ENCODE measurements around the gene C22orf23.

Gene C22orf23

GRCh38 chr22:37975153-37975552 lies 21.8 kb upstream of the C22orf23 start:
- TF ChIP-seq, protein P1, sequence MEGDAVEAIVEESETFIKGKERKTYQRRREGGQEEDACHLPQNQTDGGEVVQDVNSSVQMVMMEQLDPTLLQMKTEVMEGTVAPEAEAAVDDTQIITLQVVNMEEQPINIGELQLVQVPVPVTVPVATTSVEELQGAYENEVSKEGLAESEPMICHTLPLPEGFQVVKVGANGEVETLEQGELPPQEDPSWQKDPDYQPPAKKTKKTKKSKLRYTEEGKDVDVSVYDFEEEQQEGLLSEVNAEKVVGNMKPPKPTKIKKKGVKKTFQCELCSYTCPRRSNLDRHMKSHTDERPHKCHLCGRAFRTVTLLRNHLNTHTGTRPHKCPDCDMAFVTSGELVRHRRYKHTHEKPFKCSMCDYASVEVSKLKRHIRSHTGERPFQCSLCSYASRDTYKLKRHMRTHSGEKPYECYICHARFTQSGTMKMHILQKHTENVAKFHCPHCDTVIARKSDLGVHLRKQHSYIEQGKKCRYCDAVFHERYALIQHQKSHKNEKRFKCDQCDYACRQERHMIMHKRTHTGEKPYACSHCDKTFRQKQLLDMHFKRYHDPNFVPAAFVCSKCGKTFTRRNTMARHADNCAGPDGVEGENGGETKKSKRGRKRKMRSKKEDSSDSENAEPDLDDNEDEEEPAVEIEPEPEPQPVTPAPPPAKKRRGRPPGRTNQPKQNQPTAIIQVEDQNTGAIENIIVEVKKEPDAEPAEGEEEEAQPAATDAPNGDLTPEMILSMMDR (IDR thresholded peaks at IDR 0.05; ENCODE audit: control insufficient read depth, insufficient read depth, low read depth, low read length, missing control alignments) = no peak
- DNase-seq (ENCODE audit: low read depth) = no peak
- H3K4me3 ChIP-seq (ENCODE audit: control insufficient read depth, low read depth, low read length) = no peak overlapping the region

DNA sequence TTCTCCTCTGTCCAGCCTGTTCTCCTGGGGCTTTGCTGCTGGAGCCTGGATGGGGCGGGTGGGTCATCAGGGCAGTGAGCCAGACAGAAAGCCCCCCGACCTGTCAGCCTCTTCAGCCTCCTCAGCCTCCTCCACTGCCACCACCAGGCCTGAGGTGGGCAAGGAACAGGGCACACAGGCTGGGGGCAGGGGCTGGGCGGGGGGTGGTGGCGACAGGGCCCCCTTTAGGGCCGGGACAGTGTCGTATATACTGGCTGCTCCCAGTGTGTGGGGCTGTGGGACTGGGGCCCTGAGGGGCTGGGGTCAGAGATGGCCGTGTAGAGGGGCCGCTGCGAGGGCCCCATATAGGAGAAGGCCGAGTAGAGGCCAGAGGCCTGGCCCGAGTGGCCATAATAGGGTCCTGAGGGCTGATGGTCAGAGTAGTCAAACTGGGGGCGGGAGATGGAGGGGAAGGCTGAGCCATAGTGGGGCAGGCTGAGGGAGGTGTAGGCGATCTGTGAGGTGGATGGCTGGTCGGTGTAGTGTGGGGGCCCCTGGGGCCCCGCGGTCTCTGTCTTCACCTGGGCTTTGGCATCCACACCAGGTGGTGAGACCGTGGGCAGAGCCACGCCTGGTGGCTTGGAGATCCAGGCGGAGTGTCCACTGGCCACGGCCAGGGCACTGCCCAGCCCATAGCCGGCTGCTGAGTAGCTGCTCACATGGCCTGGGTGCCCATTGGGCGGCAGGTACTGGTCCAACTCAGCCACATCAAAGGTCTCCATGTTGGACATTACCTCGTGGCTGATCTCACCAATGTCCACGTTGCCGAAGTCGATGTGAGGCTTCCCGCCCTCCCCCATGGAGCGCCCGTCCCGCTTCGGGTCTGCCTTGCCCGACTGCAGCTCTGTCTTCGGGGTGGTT lies 20.1 kb upstream of the C22orf23 start:
- no peak for DNase-seq (ENCODE audit: low read depth)
- TF ChIP-seq, protein P1 (IDR thresholded peaks at IDR 0.05; ENCODE audit: control insufficient read depth, insufficient read depth, low read depth, low read length, missing control alignments) = no peak
- no peak overlapping the region for H3K4me3 ChIP-seq (ENCODE audit: control insufficient read depth, low read depth, low read length)

GRCh38 chr22:37972527-37972926 lies 19.1 kb upstream of the C22orf23 start:
- TF ChIP-seq, protein P1 (IDR thresholded peaks at IDR 0.05; ENCODE audit: control insufficient read depth, insufficient read depth, low read depth, low read length, missing control alignments) = no peak
- H3K4me3 ChIP-seq (ENCODE audit: control insufficient read depth, low read depth, low read length) = no peak overlapping the region
- DNase-seq (ENCODE audit: low read depth) = no peak

GRCh38 chr22:37971475-37972434 lies 18.4 kb upstream of the C22orf23 start:
- DNase-seq (ENCODE audit: low read depth) = no peak
- no peak overlapping the region for H3K4me3 ChIP-seq (ENCODE audit: control insufficient read depth, low read depth, low read length)
- TF ChIP-seq, protein P1 (IDR thresholded peaks at IDR 0.05; ENCODE audit: control insufficient read depth, insufficient read depth, low read depth, low read length, missing control alignments) = no peak

DNA sequence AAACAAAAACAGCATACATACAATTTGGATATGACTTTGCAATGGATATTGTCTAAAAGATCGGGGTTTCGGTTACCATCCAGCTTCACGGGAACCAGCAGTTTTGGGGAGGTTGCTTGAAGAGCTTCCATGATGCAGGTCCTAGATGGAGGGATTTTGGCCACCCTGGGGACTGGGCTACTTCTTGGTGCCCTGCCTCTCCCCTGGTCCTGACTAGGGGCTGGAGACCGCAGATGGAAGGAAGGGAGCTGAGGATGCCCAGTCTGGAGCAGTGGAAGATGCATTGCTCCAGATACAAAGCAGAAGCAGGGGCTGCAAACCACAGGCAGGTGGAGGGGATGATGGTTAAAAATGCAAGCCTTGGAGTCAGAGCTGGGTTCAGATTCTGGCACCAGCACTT lies 17.5 kb upstream of the C22orf23 start:
- TF ChIP-seq, protein P1 (IDR thresholded peaks at IDR 0.05; ENCODE audit: control insufficient read depth, insufficient read depth, low read depth, low read length, missing control alignments) = no peak
- no peak for DNase-seq (ENCODE audit: low read depth)
- no peak overlapping the region for H3K4me3 ChIP-seq (ENCODE audit: control insufficient read depth, low read depth, low read length)

GRCh38 chr22:37968452-37969251 lies 15.3 kb upstream of the C22orf23 start:
- TF ChIP-seq, protein P1 (IDR thresholded peaks at IDR 0.05; ENCODE audit: control insufficient read depth, insufficient read depth, low read depth, low read length, missing control alignments) = no peak
- H3K4me3 ChIP-seq (ENCODE audit: control insufficient read depth, low read depth, low read length) = no peak overlapping the region
- no peak for DNase-seq (ENCODE audit: low read depth)

Data from AG09309 (cell line).